Psoas muscle (tissue), 8 donors: ENCODE data around the gene TCAP. TPM values are rescaled to one million over a fixed set of nuclear protein-coding genes. Genes with fewer than 3 reads are reported as not detected.
A peak's percentile ranks its signal among the peaks of the same experiment; 100 is the strongest.

ENCODE experiments used
- ATAC-seq, 4 donors: fragments of 200-7000 bp; cut with Tn5 transposase; one replicate each; pipeline ENCODE4 v1.9.1; 2020; ENCODE audit warnings: moderate library complexity in 3 of 4, mild to moderate bottlenecking in 2 of 4
- DNase-seq, 2 donors: peaks; one replicate each; pipeline ENCODE4 v3.0.0-alpha.2; 2020
- H3K27ac ChIP-seq: fragments of 200-600 bp; one replicate; pipeline ENCODE4 v1.8.0; 2022
- H3K27me3 ChIP-seq, 3 donors: fragments of 200-600 bp in 1 of 3; one replicate each; pipeline versions ENCODE4 v1.6.1 to v1.8.0; 2013 to 2022; ENCODE audit warnings: low read length in 2 of 3, mild to moderate bottlenecking in 2 of 3, moderate library complexity in 1 of 3; ENCODE audit not compliant: insufficient read depth in 3 of 3
- H3K36me3 ChIP-seq, 2 donors: fragments of 200-600 bp in 1 of 2; one replicate each; pipeline versions ENCODE4 v1.6.1 to v1.8.0; 2013 to 2022; ENCODE audit warnings: low read depth in 1 of 2, mild to moderate bottlenecking in 1 of 2, moderate library complexity in 1 of 2; ENCODE audit not compliant: insufficient read depth in 1 of 2
- H3K4me1 ChIP-seq: fragments of 200-600 bp; one replicate; pipeline ENCODE4 v1.8.0; 2022
- H3K4me3 ChIP-seq: fragments of 200-600 bp; one replicate; pipeline ENCODE4 v1.8.0; 2022; ENCODE audit warnings: mild to moderate bottlenecking
- H3K9me3 ChIP-seq: fragments of 200-600 bp; one replicate; pipeline ENCODE4 v1.8.0; 2022
- WGBS, 3 donors: extraction: QIAGEN DNeasy Blood & Tissue Kit; methylation state at CpG; one replicate each; pipeline versions ENCODE4 v1.1.6 to v1.1.7; 2013; 5-methylcytosine and 5-hydroxymethylcytosine counted together
- intact Hi-C, 2 donors: fragments of 100-400 bp; cut with DNase I; formaldehyde crosslinking; loops; one replicate each; pipeline versions ENCODE4 v1.11.0 to v1.14.2; 2022
- polyA plus RNA-seq, 3 donors: library from polyadenylated mRNA; stranded (reverse); fragments of 200-250 nt; gene quantifications; one replicate each; pipeline ENCODE4 v1.2.3, GENCODE V29; 2013
- total RNA-seq, 4 donors: library from RNA; stranded (reverse); fragmentation: NEBNext Ultra II Directional in 2 of 4; extraction: Animal tissue kit (Norgen Biotek cat#: 25700) in 2 of 4; gene quantifications; one replicate each; pipeline versions ENCODE4 v1.2.1 to v1.2.4, GENCODE V29; 2021 to 2023
- TF ChIP-seq, protein P1 (sequence below): fragments of 200-600 bp; IDR thresholded peaks from one replicate; pipeline ENCODE4 v1.8.0; 2022; ENCODE audit warnings: antibody characterized with exemption
- donor health status: healthy with polysubstance abuse.
- donor health status: DM: no; HTN: no; CAD: no; lungs with moderate emphysema.
- donor health status: Bipolar disorder and iron deficiency.
- donor health status: healthy.
- donor health status: DM: yes; HTN: yes; CAD: no.
- donor health status: DM: no; HTN: no; CAD: no.
- donor health status: DM: no; HTN: no; CAD: no.
- donor health status: DM: yes; HTN: yes; CAD: no.

Gene TCAP
- total and polyA plus RNA-seq, 7 donors: 2,116 to 7,047 (median 3,462) TPM

DNA sequence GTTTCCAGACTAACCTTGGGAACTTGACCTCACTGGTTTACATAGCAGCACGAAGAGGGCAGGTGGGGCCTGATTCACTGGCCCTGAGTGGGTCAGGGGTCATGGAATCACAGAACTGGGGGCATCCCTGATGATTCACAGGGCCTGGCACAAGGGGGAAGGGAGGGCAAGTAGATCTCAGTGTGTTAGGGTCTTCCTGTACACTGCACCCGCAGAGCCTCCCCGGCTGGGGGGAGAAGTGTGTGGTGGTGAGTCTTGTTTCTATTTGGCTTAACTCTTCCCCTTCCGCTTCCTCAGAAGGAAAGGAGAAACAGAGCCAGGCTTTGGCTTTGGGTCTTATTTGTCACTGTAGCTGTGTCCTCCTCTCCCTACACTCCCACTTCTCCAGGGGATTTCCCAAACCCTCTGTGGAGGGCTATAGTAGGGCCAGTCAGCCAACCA is 24.5 kb upstream of the TCAP start:
- H3K4me1 ChIP-seq: peaks cover 54% of the 10 kb centered on the region
- TF ChIP-seq, protein P1, sequence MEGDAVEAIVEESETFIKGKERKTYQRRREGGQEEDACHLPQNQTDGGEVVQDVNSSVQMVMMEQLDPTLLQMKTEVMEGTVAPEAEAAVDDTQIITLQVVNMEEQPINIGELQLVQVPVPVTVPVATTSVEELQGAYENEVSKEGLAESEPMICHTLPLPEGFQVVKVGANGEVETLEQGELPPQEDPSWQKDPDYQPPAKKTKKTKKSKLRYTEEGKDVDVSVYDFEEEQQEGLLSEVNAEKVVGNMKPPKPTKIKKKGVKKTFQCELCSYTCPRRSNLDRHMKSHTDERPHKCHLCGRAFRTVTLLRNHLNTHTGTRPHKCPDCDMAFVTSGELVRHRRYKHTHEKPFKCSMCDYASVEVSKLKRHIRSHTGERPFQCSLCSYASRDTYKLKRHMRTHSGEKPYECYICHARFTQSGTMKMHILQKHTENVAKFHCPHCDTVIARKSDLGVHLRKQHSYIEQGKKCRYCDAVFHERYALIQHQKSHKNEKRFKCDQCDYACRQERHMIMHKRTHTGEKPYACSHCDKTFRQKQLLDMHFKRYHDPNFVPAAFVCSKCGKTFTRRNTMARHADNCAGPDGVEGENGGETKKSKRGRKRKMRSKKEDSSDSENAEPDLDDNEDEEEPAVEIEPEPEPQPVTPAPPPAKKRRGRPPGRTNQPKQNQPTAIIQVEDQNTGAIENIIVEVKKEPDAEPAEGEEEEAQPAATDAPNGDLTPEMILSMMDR: no peak
- no peak for ATAC-seq
- DNase-seq: no peak
- intact Hi-C loops: no loop called here
- H3K36me3 ChIP-seq: no peaks in the 10 kb centered on the region
- H3K4me3 ChIP-seq: no peak overlapping the region
- H3K27me3 ChIP-seq: no peaks in the 10 kb centered on the region
- H3K27ac ChIP-seq: no peak overlapping the region
- H3K9me3 ChIP-seq: no peaks in the 10 kb centered on the region
- WGBS, 3 donors: 40 to 61% (median 54%) methylated on average over 4 of the region's 4 CpGs

GRCh38 chr17:39641097-39641496 is 24.1 kb upstream of the TCAP start:
- DNase-seq (no peak), ATAC-seq (no peak)
- Histone ChIP-seq H3K4me1 (peaks cover 50% of the 10 kb centered on the region), H3K4me3 (no peak overlapping the region), H3K27ac (no peak overlapping the region), H3K27me3 (no peaks in the 10 kb centered on the region), H3K36me3 (no peaks in the 10 kb centered on the region), H3K9me3 (no peaks in the 10 kb centered on the region)
- intact Hi-C loops: no loop called here
- 89 to 96% (median 93%) methylated on average over 4 of the region's 4 CpGs for WGBS, 3 donors
- TF ChIP-seq, protein P1: no peak

DNA sequence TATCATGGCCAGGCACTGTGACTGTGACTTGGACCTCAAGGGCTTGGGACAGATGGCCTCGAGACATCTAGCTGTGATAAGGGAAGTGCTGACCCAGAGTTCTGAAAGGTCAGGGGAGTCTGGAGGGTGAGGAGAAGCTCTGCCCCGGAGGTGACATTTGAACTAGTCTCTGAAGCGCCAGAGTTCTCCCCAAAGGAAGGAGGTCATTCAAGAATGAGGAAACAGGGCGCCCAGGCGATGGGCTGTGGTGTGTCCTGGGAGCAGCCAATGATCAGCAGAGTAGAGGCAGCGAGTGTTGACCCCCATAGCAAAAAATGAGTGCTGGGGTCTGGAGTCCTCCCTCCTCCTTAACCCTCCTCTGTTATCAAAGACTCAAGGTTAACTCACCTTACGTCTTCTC is 23.3 kb upstream of the TCAP start:
- TF ChIP-seq, protein P1: no peak
- Histone ChIP-seq H3K36me3 (no peaks in the 10 kb centered on the region), H3K4me1 (peaks cover 46% of the 10 kb centered on the region), H3K9me3 (no peaks in the 10 kb centered on the region), H3K27ac (no peak overlapping the region), H3K4me3 (no peak overlapping the region), H3K27me3 (no peaks in the 10 kb centered on the region)
- intact Hi-C loops: no loop called here
- no peak for ATAC-seq
- DNase-seq: no peak
- WGBS, 3 donors: 71 to 76% (median 73%) methylated on average over 7 of the region's 7 CpGs

DNA sequence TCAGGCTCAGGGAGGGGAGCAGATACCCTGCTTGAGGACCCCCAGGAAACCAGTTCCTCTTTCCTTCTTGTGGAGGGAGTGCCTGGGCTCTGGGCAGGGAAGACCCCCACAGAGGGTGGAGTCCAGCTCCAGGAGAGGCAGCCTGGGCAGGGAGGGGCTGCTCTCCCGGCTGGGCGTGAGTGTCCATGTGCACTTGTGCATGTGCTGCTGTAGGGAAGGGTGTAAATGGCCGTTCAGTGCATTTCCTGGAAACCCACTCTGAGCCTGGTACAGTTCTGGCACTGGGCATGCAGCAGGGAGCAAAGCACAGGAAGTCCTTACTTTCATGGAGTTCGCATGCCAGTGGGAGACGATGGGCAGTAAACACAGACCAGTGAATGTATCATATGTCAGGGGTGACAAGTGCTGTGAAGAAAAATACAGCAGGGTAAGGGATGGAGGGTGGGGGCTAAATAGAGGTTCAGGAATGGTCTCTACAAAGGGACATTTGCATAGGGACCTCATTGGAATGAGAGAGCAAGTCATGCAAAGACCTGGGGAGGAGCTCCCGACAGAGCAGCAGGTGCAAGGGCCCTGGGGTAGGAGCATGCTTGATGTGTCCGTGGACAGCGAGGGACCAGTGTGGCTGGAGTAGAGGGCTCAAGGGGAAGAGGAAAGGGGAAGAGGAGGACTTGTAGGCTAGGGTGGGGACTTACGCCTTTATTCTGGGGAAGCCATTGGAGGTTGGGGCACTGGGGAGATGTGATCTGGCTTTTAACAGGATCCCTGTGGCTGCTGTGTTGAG is 22.7 kb upstream of the TCAP start:
- H3K27ac ChIP-seq: no peak overlapping the region
- no peak overlapping the region for H3K4me3 ChIP-seq
- peak in 1 of 4 donors; percentile 17 for ATAC-seq
- H3K4me1 ChIP-seq: peaks cover 46% of the 10 kb centered on the region
- no peaks in the 10 kb centered on the region for H3K36me3 ChIP-seq
- no peaks in the 10 kb centered on the region for H3K27me3 ChIP-seq
- 71 to 83% (median 71%) methylated on average over 9 of the region's 9 CpGs for WGBS, 3 donors
- H3K9me3 ChIP-seq: no peaks in the 10 kb centered on the region
- intact Hi-C loops: no loop called here
- no peak for DNase-seq
- TF ChIP-seq, protein P1: no peak
